Measurements from ENCODE around the gene DDX41. TPM values are rescaled to one million over a fixed set of nuclear protein-coding genes. Genes with fewer than 3 reads are reported as not detected.
A peak's percentile ranks its signal among the peaks of the same experiment; 100 is the strongest.

DDX41 gene
- polyA plus RNA-seq, 1 experiment, result 71.8 TPM

DNA sequence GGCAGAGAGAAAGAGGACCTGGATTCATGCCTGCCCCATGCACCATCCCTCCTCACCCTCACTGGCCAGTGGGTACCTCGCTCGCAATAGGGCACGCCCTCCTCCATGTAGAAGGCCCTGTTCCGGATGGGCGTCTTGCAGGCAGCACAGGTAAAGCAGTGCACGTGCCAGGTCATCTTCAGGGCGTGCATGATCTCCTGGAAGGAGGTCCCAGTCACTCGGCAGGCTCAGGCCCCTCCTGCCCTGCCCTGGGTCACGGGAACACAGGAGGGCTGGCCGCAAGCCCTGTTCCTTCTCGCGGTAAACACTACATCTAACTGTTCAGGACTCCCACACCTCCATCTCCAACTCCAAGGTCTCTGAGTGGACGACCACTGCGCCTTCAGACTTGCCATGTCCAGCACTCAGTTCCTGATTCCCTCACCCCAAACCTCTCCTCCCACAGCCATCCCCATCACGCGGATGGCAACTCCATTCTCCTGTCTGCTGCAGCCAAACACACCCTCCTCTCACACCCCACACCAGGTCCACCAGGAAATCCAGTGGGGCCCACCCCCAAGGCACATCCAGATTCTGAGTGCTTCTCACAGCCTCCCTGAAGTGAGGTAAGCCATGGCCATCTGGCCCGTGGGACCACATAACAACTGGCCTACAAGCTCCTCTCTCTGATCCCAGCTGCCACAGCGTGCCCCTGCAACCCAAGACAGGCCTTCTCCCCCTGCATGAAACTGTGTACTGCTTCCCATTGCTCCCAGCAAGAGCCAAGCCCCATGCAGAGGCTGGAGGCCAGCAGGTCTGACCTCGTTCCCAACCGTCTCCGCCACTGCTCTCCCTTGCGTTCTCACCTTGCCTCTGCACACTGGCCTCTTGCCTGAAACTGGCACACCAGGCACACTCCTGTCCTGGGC is 32.5 kb downstream of the DDX41 start:
- ChIA-PET CTCF (no interaction called here), POLR2A (interaction anchor here (1.3 to 6.2 kb wide), 3 partner anchors 8 to 12 kb away, joined by 4 to 42 read pairs (median 6); partner anchors contain the start of gene PDLIM7)
- H3K9me3 ChIP-seq (ENCODE audit: control insufficient read depth, insufficient read depth, low read length), result no peaks in the 10 kb centered on the region
- peak overlapping the region; percentile 31 for H3K27ac ChIP-seq (ENCODE audit: low read depth, low read length)
- no peaks in the 10 kb centered on the region for H3K27me3 ChIP-seq (ENCODE audit: control insufficient read depth, insufficient read depth, low read length)
- TF ChIP-seq, protein P1, sequence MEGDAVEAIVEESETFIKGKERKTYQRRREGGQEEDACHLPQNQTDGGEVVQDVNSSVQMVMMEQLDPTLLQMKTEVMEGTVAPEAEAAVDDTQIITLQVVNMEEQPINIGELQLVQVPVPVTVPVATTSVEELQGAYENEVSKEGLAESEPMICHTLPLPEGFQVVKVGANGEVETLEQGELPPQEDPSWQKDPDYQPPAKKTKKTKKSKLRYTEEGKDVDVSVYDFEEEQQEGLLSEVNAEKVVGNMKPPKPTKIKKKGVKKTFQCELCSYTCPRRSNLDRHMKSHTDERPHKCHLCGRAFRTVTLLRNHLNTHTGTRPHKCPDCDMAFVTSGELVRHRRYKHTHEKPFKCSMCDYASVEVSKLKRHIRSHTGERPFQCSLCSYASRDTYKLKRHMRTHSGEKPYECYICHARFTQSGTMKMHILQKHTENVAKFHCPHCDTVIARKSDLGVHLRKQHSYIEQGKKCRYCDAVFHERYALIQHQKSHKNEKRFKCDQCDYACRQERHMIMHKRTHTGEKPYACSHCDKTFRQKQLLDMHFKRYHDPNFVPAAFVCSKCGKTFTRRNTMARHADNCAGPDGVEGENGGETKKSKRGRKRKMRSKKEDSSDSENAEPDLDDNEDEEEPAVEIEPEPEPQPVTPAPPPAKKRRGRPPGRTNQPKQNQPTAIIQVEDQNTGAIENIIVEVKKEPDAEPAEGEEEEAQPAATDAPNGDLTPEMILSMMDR (IDR thresholded peaks at IDR 0.05; ENCODE audit: low read depth, low read length), result no peak
- H3K4me3 ChIP-seq (ENCODE audit: low read depth, low read length), result no peak overlapping the region
- no peak for DNase-seq (ENCODE audit: low read depth, low spot score)

DNA sequence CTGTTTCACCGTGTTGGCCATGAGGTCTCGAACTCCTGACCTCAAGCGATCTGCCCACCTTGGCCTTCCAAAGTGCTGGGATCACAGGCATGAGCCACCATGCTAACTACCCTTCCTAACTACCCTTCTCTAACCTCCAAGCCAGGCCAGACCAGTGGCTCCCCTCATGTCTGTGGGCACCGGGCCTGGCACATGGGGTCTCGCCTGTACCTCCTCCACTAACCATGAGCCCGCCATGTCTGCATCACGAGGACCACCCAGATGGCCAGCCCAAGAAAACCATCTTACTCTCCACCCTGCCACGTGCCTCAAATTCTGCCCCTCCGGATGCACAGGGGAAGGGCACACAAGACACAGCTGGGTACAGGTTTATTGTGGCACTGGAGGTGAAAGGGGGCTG is 33.7 kb downstream of the DDX41 start:
- POLR2A ChIA-PET, result interaction anchor here (13.1 kb wide), 1 partner anchor 9 kb away, joined by 230 read pairs; the partner anchor contains the start of gene PDLIM7
- DNase-seq (ENCODE audit: low read depth, low spot score), result no peak
- CTCF ChIA-PET, result no interaction called here
- H3K4me3 ChIP-seq (ENCODE audit: low read depth, low read length), result no peak overlapping the region
- H3K9me3 ChIP-seq (ENCODE audit: control insufficient read depth, insufficient read depth, low read length), result no peaks in the 10 kb centered on the region
- TF ChIP-seq, protein P1 (IDR thresholded peaks at IDR 0.05; ENCODE audit: low read depth, low read length), result no peak
- no peaks in the 10 kb centered on the region for H3K27me3 ChIP-seq (ENCODE audit: control insufficient read depth, insufficient read depth, low read length)
- peak overlapping the region; percentile 21 for H3K27ac ChIP-seq (ENCODE audit: low read depth, low read length)

DNA sequence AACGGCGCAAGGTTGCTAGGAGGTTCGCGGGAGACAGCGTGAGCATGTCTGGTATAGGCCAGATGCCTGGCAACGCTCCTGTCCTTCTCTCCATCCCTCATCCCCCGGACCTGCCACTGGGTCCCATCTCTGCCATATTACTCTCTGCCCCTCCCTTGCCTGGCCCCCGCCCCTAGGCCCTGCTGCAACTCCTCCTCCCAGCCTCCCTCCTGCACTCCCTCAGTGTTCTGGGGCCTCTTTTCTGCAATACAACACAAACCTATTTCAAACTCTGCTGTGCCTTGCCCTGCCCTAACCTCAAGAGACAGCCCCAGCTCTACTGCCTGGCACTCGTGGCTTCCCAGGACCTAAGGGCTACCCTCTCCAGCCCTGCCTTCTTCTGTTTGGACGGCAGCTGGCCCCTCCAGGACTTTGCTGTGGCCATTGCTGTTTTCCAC is 34.4 kb downstream of the DDX41 start:
- Histone ChIP-seq H3K27ac (ENCODE audit: low read depth, low read length) (peak overlapping the region; percentile 21), H3K9me3 (ENCODE audit: control insufficient read depth, insufficient read depth, low read length) (no peaks in the 10 kb centered on the region), H3K4me3 (ENCODE audit: low read depth, low read length) (no peak overlapping the region), H3K27me3 (ENCODE audit: control insufficient read depth, insufficient read depth, low read length) (no peaks in the 10 kb centered on the region)
- no peak for DNase-seq (ENCODE audit: low read depth, low spot score)
- TF ChIP-seq, protein P1 (IDR thresholded peaks at IDR 0.05; ENCODE audit: low read depth, low read length), result no peak
- ChIA-PET CTCF (no interaction called here), POLR2A (interaction anchor here (13.1 kb wide), 1 partner anchor 10 kb away, joined by 230 read pairs; the partner anchor contains the start of gene PDLIM7)

DNA sequence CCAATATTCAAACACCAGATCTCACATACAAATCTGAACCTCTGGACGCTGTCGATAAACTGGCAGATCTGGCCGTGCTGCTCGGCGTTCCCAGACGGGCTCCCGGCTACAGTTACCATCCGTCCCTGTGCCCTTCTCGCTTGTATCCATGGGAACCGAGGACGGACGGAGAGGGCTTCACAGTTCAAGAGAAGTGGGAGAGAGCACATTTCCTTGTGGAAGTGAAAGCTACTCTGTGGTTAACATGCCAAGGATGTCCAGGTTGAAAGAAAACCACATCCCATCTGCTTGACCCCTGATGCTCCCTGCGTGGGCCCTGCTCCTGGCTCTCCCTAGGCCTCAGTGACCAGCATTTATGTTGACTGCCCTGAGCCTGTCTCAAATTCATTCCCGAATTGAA is 37.0 kb downstream of the DDX41 start:
- Histone ChIP-seq H3K27me3 (ENCODE audit: control insufficient read depth, insufficient read depth, low read length) (no peaks in the 10 kb centered on the region), H3K4me3 (ENCODE audit: low read depth, low read length) (no peak overlapping the region), H3K9me3 (ENCODE audit: control insufficient read depth, insufficient read depth, low read length) (no peaks in the 10 kb centered on the region), H3K27ac (ENCODE audit: low read depth, low read length) (peak overlapping the region; percentile 77)
- TF ChIP-seq, protein P1 (IDR thresholded peaks at IDR 0.05; ENCODE audit: low read depth, low read length), result no peak
- no peak for DNase-seq (ENCODE audit: low read depth, low spot score)
- ChIA-PET CTCF (interaction anchor here (1.0 to 1.4 kb wide), 3 partner anchors 22 to 89 kb away, joined by 3 to 7 read pairs (median 4); no protein-coding TSS in a partner anchor), POLR2A (interaction anchor here (1.6 to 13.1 kb wide), 3 partner anchors 8 to 23 kb away, joined by 9 to 230 read pairs (median 9); partner anchors contain the start of gene PDLIM7)

All from AG04450 (cell line).